HG02571 (cell line): ENCODE measurements around the gene FBXO46.

Source experiments
- ATAC-seq: cut with Tn5 transposase; IDR thresholded peaks from one replicate; pipeline ENCODE4 v1.9.1; 2021; ENCODE audit warnings: mild to moderate bottlenecking, moderate library complexity; ENCODE audit not compliant: unreplicated experiment

Gene FBXO46

DNA sequence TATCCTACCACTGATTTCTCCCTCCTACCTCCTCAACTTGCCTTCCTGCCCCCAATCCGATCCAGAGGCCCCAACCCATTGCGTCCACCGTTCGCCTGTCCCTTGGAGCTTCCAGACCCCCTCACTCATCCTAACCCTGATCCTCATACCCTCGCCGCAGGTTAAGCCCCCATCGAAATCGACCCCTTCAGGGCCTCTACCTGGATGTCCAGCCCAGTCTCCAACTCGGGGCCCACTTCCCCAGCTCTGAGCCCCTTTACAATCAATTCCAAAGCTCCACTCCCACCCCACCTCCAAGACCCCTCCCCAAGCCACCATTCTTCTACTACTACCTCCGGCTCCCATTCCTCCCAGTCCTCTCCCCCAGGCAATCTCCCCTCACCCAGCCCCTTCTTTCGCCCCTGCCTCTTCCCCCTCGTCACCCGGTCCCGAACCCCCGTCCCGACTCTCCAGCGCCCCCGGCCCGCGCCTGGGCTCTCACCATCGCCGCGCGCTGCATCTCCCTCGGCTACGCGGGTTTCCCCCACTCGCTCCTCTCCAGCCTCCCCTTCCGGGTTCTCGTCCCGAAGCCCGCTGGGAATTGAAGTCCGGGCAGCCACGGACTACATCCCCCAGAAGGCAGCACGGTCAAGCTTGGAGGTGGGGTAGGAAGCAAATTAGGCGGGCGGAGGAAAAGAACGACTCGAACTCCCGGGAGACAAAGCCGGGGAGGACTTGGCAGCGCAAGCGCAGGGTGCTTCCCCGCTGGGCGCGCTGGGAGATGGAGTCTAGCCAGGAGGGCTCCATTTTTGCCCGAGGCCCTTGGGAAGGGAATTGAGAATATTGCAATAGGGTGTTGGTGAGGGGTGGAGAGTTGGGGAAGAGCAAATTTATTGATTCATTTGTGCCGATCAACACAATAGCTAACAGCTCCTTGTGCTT lies at the start of gene FBXO46:
Gene FBXO46 (minus strand): TSS at position 529 of the 921 bp plus-strand sequence. CDS start 17,401 bp downstream, outside the sequence.
- ATAC-seq, result peak; percentile 89

DNA sequence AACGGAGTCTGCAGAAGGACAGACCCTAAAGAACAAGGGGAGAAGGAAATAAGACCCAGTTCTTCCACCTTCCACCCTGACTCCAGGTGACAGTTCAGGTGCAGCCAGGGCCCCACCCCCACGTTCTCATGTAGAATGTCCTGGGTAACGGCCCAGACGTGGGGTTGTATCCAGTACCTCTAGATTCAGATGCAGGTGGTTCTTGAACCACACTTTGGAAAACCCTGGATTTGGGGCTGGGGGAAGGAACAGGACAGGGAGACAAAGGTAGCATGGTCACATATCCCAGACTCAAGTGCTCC lies 49.4 kb upstream of the FBXO46 start:
- ATAC-seq, result no peak

GRCh38 chr19:45779231-45780145 lies 48.8 kb upstream of the FBXO46 start:
- peak; percentile 68 for ATAC-seq

GRCh38 chr19:45778010-45778661 lies 47.4 kb upstream of the FBXO46 start:
- ATAC-seq, result no peak

DNA sequence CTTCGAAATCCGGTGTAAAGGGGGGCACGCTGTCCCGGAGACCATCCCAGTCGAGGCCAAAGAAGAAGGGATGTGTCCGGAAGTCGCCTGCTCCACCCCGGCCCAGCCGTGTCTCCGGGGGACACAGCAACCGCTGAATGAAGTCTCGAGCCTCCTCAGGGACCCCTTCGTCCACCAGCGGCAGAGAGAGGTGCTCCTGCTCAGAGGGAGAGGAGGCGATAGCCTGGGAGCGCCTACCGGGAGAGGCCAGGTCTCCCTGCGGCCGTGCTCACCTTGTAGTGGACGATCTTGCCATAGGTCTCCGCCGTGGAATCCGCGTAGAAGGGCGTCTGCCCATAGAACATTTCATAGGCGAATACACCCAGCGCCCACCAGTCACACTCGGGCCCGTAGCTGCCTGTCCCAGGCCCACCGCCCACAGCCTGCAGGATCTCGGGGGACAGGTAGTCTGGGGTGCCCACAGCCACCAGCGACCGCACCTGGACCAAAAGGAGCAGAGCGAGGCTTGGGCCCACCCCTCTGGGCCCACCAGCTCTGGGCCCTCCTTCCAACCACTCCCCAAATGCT lies 46.8 kb upstream of the FBXO46 start:
- ATAC-seq, result no peak

DNA sequence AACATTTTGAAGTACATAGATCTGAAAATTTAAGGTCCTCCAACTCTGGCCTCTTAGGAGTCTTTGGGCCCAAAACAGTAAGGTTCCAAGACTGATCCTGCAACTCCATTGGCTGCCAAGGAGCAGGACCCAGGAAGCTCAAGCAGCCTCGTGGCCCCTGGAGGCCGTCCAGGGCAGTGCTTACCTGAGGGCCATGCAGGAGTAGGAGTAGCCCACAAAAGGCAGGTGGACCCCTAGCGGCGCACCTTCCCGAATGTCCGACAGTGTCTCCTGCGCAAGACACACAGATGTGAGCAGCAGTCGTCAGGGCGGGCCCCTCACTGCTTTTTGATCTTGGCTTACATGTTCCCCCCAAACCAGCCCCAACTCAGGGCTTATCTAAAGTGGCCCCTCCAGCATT lies 44.1 kb upstream of the FBXO46 start:
- ATAC-seq, result no peak

DNA sequence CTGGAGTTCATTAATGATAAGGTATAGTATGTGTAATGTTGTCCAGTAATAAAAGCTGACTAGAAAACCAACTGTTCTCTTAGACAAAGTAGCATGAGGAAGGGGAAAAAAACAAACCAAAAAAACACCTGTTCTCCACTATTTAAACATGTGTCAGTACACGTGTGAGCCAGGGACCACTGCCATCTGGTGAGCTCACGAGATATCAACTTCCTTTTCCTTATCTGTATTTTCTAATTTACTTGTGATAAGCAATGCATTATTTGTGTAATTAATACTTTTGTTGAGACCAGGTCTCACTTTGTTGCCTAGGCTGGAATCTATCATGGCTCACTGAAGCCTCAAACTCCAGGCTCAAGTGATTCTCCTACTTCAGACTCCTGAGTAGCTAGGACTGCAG lies 42.7 kb upstream of the FBXO46 start:
- no peak for ATAC-seq

DNA sequence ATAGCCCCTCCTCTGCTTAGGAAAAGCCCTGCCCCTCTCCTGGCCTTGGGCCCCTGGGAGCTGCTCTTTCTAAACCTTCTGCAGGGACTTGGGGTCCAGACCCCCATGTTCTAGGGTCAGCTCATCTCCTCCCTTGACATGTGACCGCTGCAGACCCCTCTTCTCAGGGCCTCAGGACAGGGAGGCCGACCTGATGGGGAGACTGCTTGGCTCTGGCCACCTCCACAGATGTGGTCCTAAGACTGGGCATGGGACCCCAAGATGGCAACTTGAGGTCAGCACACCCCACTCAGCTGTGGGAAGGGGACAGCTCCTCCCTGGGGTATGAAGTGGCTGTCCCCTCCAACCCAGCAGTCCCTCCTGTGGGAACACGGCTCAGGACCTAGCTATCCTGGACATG lies 42.2 kb upstream of the FBXO46 start:
- no peak for ATAC-seq

DNA sequence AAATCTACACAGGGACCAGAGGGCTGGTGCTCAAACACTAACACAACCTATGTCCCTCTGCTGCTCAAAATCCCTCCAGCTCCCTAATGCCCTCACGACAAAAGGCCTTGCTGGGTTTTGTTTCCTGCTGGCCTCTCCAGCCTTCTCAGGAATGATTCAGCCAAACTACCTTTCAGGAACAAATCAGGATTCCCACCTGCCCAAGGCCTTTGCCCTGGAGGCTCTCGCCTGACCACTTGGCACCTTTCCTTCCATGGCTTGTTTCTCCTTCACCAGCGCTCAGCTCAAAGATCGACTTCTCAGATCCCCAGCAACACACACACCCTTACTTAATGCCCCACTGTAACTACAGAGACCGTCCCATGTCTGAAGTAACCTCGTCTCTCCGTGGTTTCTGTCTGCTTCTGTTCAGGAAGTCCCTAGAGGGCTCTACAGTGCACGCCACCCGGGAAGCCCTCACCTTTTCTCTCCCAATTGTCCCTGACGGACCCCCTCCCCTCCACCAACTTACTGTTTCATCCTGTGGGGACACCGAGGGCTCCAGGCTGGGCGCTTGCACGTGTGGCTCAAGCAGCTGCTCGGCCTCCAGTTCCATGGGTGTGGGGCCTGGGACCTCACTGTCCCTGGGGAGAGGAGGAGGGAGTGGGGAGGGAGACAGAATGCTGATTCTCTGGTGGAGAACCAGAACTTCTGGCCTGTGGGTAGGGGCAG lies 41.6 kb upstream of the FBXO46 start:
- no peak for ATAC-seq

GRCh38 chr19:45771311-45771933 lies 40.7 kb upstream of the FBXO46 start:
- no peak for ATAC-seq

DNA sequence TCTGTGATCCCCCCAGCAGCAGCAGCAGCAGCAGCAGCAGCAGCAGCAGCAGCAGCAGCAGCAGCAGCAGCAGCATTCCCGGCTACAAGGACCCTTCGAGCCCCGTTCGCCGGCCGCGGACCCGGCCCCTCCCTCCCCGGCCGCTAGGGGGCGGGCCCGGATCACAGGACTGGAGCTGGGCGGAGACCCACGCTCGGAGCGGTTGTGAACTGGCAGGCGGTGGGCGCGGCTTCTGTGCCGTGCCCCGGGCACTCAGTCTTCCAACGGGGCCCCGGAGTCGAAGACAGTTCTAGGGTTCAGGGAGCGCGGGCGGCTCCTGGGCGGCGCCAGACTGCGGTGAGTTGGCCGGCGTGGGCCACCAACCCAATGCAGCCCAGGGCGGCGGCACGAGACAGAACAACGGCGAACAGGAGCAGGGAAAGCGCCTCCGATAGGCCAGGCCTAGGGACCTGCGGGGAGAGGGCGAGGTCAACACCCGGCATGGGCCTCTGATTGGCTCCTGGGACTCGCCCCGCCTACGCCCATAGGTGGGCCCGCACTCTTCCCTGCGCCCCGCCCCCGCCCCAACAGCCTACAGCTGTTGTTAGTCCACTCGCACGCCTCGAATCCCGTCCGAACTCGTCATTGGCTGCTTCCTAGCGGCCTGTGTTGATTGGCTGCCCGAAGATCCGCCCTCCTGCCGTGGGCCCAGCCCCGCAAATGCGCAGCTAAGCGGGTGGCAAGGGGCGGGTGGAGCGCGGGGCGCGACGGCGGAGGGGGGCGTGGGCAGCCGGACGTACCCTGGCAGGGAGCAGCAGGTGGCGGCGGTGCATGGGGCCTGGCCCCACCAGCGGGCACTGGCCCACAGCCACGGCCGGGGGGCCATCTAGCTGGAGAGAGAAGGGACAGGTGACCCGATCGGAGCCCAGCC lies 39.8 kb upstream of the FBXO46 start:
- ATAC-seq, result peak; percentile 35

GRCh38 chr19:45769821-45770191 lies 39.1 kb upstream of the FBXO46 start:
- no peak for ATAC-seq

- ATAC-seq, result peak; percentile 57
Measured at GRCh38 chr19:45768984-45769782, 38.5 kb upstream of the FBXO46 start, which contains the start of gene SIX5. SIX5 (minus strand) TSS chr19:45769252; CDS start chr19:45768844, 408 bp downstream.

DNA sequence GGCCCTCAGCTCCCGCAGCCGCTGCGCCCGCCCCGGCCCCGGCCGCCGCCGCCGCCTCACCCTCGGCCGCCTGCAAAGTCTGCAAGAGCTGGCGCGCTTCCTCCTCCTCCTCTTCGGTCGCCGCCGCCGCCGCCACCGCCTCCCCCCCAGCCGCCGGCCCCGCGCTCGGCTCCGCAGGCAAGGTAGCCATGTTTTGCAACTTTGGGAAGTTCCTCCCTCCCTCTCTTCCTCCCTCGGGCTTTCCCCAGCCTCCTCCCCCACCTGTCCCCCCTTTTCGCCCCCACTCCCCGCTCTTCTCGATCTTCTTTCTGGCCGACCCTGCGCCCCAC lies 37.9 kb upstream of the FBXO46 start:
- no peak for ATAC-seq

GRCh38 chr19:45767881-45768654 lies 37.4 kb upstream of the FBXO46 start:
- no peak for ATAC-seq

- no peak for ATAC-seq
Measured at GRCh38 chr19:45767410-45767880, 36.7 kb upstream of the FBXO46 start.

DNA sequence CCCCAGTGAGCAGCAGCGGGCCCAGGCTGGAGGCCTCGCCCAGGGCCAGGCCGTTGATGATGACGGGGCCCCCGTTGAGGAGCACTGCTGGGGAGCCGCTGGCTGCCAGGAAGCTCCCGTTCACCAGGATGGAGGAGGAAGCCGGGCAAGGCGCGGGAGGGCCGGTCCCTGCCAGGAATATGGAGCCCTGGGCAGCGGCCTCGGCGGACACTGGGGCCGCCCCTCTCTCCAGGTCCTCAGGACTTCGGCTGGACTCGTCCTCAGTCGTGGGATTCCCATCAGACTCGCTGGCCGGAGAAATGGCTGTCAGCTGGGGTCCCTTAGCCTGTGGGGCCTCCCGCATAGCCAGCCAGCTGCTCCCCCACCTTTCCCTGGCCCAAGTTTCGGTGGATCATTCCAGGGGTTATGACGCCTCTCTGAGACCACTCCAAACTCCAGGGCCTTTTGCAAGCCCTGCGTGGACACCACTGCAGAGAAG lies 36.2 kb upstream of the FBXO46 start:
- no peak for ATAC-seq
